ENCODE measurements around the gene PSMD11.
"Not testable (repeated sequence)": the region's sequence is repeated elsewhere in the genome, so short reads cannot be mapped to it uniquely, and the experiment has no call there.

The PSMD11 gene

GRCh38 chr17:32523017-32523680 is 78.8 kb downstream of the PSMD11 start:
- DNase-seq = no peak
- WGBS (ENCODE audit: insufficient coverage) = 98% methylated on average over 6 of the region's 11 CpGs
- no peaks in the 10 kb centered on the region for H3K9me3 ChIP-seq (ENCODE audit: control extremely low read depth in 1 of 5, control insufficient read depth in 4 of 5, insufficient read depth in 2 of 5, low read depth in 1 of 5, low read length in 4 of 5)
- H3K36me3 ChIP-seq (ENCODE audit: control insufficient read depth in 4 of 4, insufficient read depth in 4 of 4, low read length in 3 of 4) = no peaks in the 10 kb centered on the region
- no peak overlapping the region for H3K27ac ChIP-seq (ENCODE audit: insufficient read depth in 1 of 2, low read depth in 1 of 2, low read length in 2 of 2, poor library complexity in 1 of 2, severe bottlenecking in 2 of 2)
- CTCF ChIA-PET = no interaction called here
- no peak overlapping the region for H3K4me3 ChIP-seq (ENCODE audit: control insufficient read depth in 1 of 7, extremely low read depth in 1 of 7, insufficient read depth in 4 of 7, low read depth in 2 of 7, low read length in 6 of 7)
- POLR2A ChIA-PET = no interaction called here
- peaks cover 0 to 33% (median 15%) of the 10 kb centered on the region in 5 experiments for H3K27me3 ChIP-seq (replicated peaks in 2 of 5; ENCODE audit: control insufficient read depth in 4 of 5, insufficient read depth in 5 of 5, low read length in 4 of 5)
- peaks cover 0 to 20% (median 18%) of the 10 kb centered on the region in 4 experiments for H3K4me1 ChIP-seq (ENCODE audit: control extremely low read depth in 1 of 4, control insufficient read depth in 4 of 4, insufficient read depth in 4 of 4, low read length in 3 of 4)

- ChIA-PET POLR2A (no interaction called here), CTCF (no interaction called here)
- 95% methylated on average over 9 of the region's 12 CpGs for WGBS (ENCODE audit: insufficient coverage)
- no peaks in the 10 kb centered on the region for H3K36me3 ChIP-seq (ENCODE audit: control insufficient read depth in 4 of 4, insufficient read depth in 4 of 4, low read length in 3 of 4)
- peaks cover 0 to 15% (median 14%) of the 10 kb centered on the region in 4 experiments for H3K4me1 ChIP-seq (ENCODE audit: control extremely low read depth in 1 of 4, control insufficient read depth in 4 of 4, insufficient read depth in 4 of 4, low read length in 3 of 4)
- H3K27me3 ChIP-seq (replicated peaks in 2 of 5; ENCODE audit: control insufficient read depth in 4 of 5, insufficient read depth in 5 of 5, low read length in 4 of 5) = peaks cover 0 to 25% (median 9%) of the 10 kb centered on the region in 5 experiments
- no peak overlapping the region for H3K27ac ChIP-seq (ENCODE audit: insufficient read depth in 1 of 2, low read depth in 1 of 2, low read length in 2 of 2, poor library complexity in 1 of 2, severe bottlenecking in 2 of 2)
- no peak for DNase-seq
- H3K9me3 ChIP-seq (ENCODE audit: control extremely low read depth in 1 of 5, control insufficient read depth in 4 of 5, insufficient read depth in 2 of 5, low read depth in 1 of 5, low read length in 4 of 5) = no peaks in the 10 kb centered on the region
- H3K4me3 ChIP-seq (ENCODE audit: control insufficient read depth in 1 of 7, extremely low read depth in 1 of 7, insufficient read depth in 4 of 7, low read depth in 2 of 7, low read length in 6 of 7) = no peak overlapping the region
Measured at GRCh38 chr17:32523827-32524552, 79.7 kb downstream of the PSMD11 start.

GRCh38 chr17:32524553-32524880 is 80.2 kb downstream of the PSMD11 start:
- H3K27ac ChIP-seq (ENCODE audit: insufficient read depth in 1 of 2, low read depth in 1 of 2, low read length in 2 of 2, poor library complexity in 1 of 2, severe bottlenecking in 2 of 2); H3K4me3 ChIP-seq (ENCODE audit: control insufficient read depth in 1 of 7, extremely low read depth in 1 of 7, insufficient read depth in 4 of 7, low read depth in 2 of 7, low read length in 6 of 7); DNase-seq; H3K36me3 ChIP-seq (ENCODE audit: control insufficient read depth in 4 of 4, insufficient read depth in 4 of 4, low read length in 3 of 4); POLR2A ChIA-PET; CTCF ChIA-PET; H3K9me3 ChIP-seq (ENCODE audit: control extremely low read depth in 1 of 5, control insufficient read depth in 4 of 5, insufficient read depth in 2 of 5, low read depth in 1 of 5, low read length in 4 of 5): not testable (repeated sequence)
- Histone ChIP-seq H3K4me1 (ENCODE audit: control extremely low read depth in 1 of 4, control insufficient read depth in 4 of 4, insufficient read depth in 4 of 4, low read length in 3 of 4) (peaks cover 0 to 12% (median 9%) of the 10 kb centered on the region in 4 experiments), H3K27me3 (replicated peaks in 2 of 5; ENCODE audit: control insufficient read depth in 4 of 5, insufficient read depth in 5 of 5, low read length in 4 of 5) (peaks cover 0 to 23% (median 9%) of the 10 kb centered on the region in 5 experiments)
- WGBS (ENCODE audit: insufficient coverage) = 93% methylated on average over 2 of the region's 6 CpGs

- ChIA-PET CTCF (no interaction called here), POLR2A (no interaction called here)
- H3K4me3 ChIP-seq (ENCODE audit: control insufficient read depth in 1 of 7, extremely low read depth in 1 of 7, insufficient read depth in 4 of 7, low read depth in 2 of 7, low read length in 6 of 7) = no peak overlapping the region
- H3K4me1 ChIP-seq (ENCODE audit: control extremely low read depth in 1 of 4, control insufficient read depth in 4 of 4, insufficient read depth in 4 of 4, low read length in 3 of 4) = peaks cover 0 to 6% (median 3%) of the 10 kb centered on the region in 4 experiments
- H3K36me3 ChIP-seq (ENCODE audit: control insufficient read depth in 4 of 4, insufficient read depth in 4 of 4, low read length in 3 of 4) = no peaks in the 10 kb centered on the region
- WGBS (ENCODE audit: insufficient coverage) = 76% methylated on average over 2 of the region's 4 CpGs
- peak in 1 of 3 donors; percentile 21 for DNase-seq
- H3K27ac ChIP-seq (ENCODE audit: insufficient read depth in 1 of 2, low read depth in 1 of 2, low read length in 2 of 2, poor library complexity in 1 of 2, severe bottlenecking in 2 of 2) = no peak overlapping the region
- no peaks in the 10 kb centered on the region for H3K9me3 ChIP-seq (ENCODE audit: control extremely low read depth in 1 of 5, control insufficient read depth in 4 of 5, insufficient read depth in 2 of 5, low read depth in 1 of 5, low read length in 4 of 5)
- peaks cover 0 to 17% (median 8%) of the 10 kb centered on the region in 5 experiments for H3K27me3 ChIP-seq (replicated peaks in 2 of 5; ENCODE audit: control insufficient read depth in 4 of 5, insufficient read depth in 5 of 5, low read length in 4 of 5)
Measured at GRCh38 chr17:32525122-32525521, 80.8 kb downstream of the PSMD11 start.

- Histone ChIP-seq H3K27me3 (replicated peaks in 2 of 5; ENCODE audit: control insufficient read depth in 4 of 5, insufficient read depth in 5 of 5, low read length in 4 of 5) (peaks cover 0 to 3% (median 0%) of the 10 kb centered on the region in 5 experiments), H3K9me3 (ENCODE audit: control extremely low read depth in 1 of 5, control insufficient read depth in 4 of 5, insufficient read depth in 2 of 5, low read depth in 1 of 5, low read length in 4 of 5) (no peaks in the 10 kb centered on the region), H3K4me1 (ENCODE audit: control extremely low read depth in 1 of 4, control insufficient read depth in 4 of 4, insufficient read depth in 4 of 4, low read length in 3 of 4) (no peaks in the 10 kb centered on the region), H3K27ac (ENCODE audit: insufficient read depth in 1 of 2, low read depth in 1 of 2, low read length in 2 of 2, poor library complexity in 1 of 2, severe bottlenecking in 2 of 2) (no peak overlapping the region), H3K4me3 (ENCODE audit: control insufficient read depth in 1 of 7, extremely low read depth in 1 of 7, insufficient read depth in 4 of 7, low read depth in 2 of 7, low read length in 6 of 7) (no peak overlapping the region), H3K36me3 (ENCODE audit: control insufficient read depth in 4 of 4, insufficient read depth in 4 of 4, low read length in 3 of 4) (no peaks in the 10 kb centered on the region)
- WGBS (ENCODE audit: insufficient coverage) = 98% methylated on average over 4 of the region's 4 CpGs
- ChIA-PET POLR2A (no interaction called here), CTCF (interaction anchor here (1.4 kb wide), 1 partner anchor 15 kb away, joined by 3 read pairs; no protein-coding TSS in a partner anchor)
- DNase-seq = no peak
Measured at GRCh38 chr17:32527146-32527545, 82.8 kb downstream of the PSMD11 start.

GRCh38 chr17:32528825-32529224 is 84.5 kb downstream of the PSMD11 start:
- no peak overlapping the region for H3K27ac ChIP-seq (ENCODE audit: insufficient read depth in 1 of 2, low read depth in 1 of 2, low read length in 2 of 2, poor library complexity in 1 of 2, severe bottlenecking in 2 of 2)
- no peaks in the 10 kb centered on the region for H3K36me3 ChIP-seq (ENCODE audit: control insufficient read depth in 4 of 4, insufficient read depth in 4 of 4, low read length in 3 of 4)
- ChIA-PET POLR2A (no interaction called here), CTCF (no interaction called here)
- no peaks in the 10 kb centered on the region for H3K9me3 ChIP-seq (ENCODE audit: control extremely low read depth in 1 of 5, control insufficient read depth in 4 of 5, insufficient read depth in 2 of 5, low read depth in 1 of 5, low read length in 4 of 5)
- no peak overlapping the region for H3K4me3 ChIP-seq (ENCODE audit: control insufficient read depth in 1 of 7, extremely low read depth in 1 of 7, insufficient read depth in 4 of 7, low read depth in 2 of 7, low read length in 6 of 7)
- H3K4me1 ChIP-seq (ENCODE audit: control extremely low read depth in 1 of 4, control insufficient read depth in 4 of 4, insufficient read depth in 4 of 4, low read length in 3 of 4) = no peaks in the 10 kb centered on the region
- peaks cover 0 to 1% (median 0%) of the 10 kb centered on the region in 5 experiments for H3K27me3 ChIP-seq (replicated peaks in 2 of 5; ENCODE audit: control insufficient read depth in 4 of 5, insufficient read depth in 5 of 5, low read length in 4 of 5)
- WGBS (ENCODE audit: insufficient coverage) = 88% methylated on average over 6 of the region's 7 CpGs
- no peak for DNase-seq

GRCh38 chr17:32529604-32530003 is 85.3 kb downstream of the PSMD11 start:
- peaks cover 0 to 1% (median 0%) of the 10 kb centered on the region in 5 experiments for H3K27me3 ChIP-seq (replicated peaks in 2 of 5; ENCODE audit: control insufficient read depth in 4 of 5, insufficient read depth in 5 of 5, low read length in 4 of 5)
- H3K36me3 ChIP-seq (ENCODE audit: control insufficient read depth in 4 of 4, insufficient read depth in 4 of 4, low read length in 3 of 4) = no peaks in the 10 kb centered on the region
- 91% methylated on average over 9 of the region's 10 CpGs for WGBS (ENCODE audit: insufficient coverage)
- no peaks in the 10 kb centered on the region for H3K4me1 ChIP-seq (ENCODE audit: control extremely low read depth in 1 of 4, control insufficient read depth in 4 of 4, insufficient read depth in 4 of 4, low read length in 3 of 4)
- no peak for DNase-seq
- H3K4me3 ChIP-seq (ENCODE audit: control insufficient read depth in 1 of 7, extremely low read depth in 1 of 7, insufficient read depth in 4 of 7, low read depth in 2 of 7, low read length in 6 of 7) = no peak overlapping the region
- H3K9me3 ChIP-seq (ENCODE audit: control extremely low read depth in 1 of 5, control insufficient read depth in 4 of 5, insufficient read depth in 2 of 5, low read depth in 1 of 5, low read length in 4 of 5) = no peaks in the 10 kb centered on the region
- POLR2A ChIA-PET = no interaction called here
- H3K27ac ChIP-seq (ENCODE audit: insufficient read depth in 1 of 2, low read depth in 1 of 2, low read length in 2 of 2, poor library complexity in 1 of 2, severe bottlenecking in 2 of 2) = no peak overlapping the region
- CTCF ChIA-PET = no interaction called here

All from common myeloid progenitor, CD34-positive (primary cell).